Left lung (tissue), 10 donors: ENCODE measurements around the gene SPEF2. TPM values are rescaled to one million over a fixed set of nuclear protein-coding genes. Genes with fewer than 3 reads are reported as not detected.

ENCODE experiments used
- ATAC-seq: fragments of 200-7000 bp; cut with Tn5 transposase; one replicate; pipeline ENCODE4 v1.9.1; 2020; ENCODE audit warnings: moderate library complexity
- DNase-seq, 4 donors: peaks; one replicate each; pipeline ENCODE4 v3.0.0-alpha.2; 2013 to 2020
- H3K27ac ChIP-seq, 2 donors: fragments of 200-600 bp; sonication (generic) in 1 of 2; one replicate each; pipeline versions ENCODE4 v1.5.0 to v1.8.0; 2020 to 2021
- H3K27me3 ChIP-seq, 2 donors: fragments of 200-600 bp; sonication (generic) in 1 of 2; one replicate each; pipeline versions ENCODE4 v1.5.0 to v1.8.0; 2020 to 2021
- H3K36me3 ChIP-seq, 2 donors: fragments of 200-600 bp; sonication (generic) in 1 of 2; one replicate each; pipeline versions ENCODE4 v1.5.0 to v1.8.0; 2020 to 2021
- H3K4me1 ChIP-seq, 2 donors: fragments of 200-600 bp; one replicate each; pipeline ENCODE4 v1.8.0; 2021
- H3K4me3 ChIP-seq, 2 donors: fragments of 200-600 bp; sonication (generic) in 1 of 2; one replicate each; pipeline versions ENCODE4 v1.5.0 to v1.8.0; 2020 to 2021; ENCODE audit warnings: mild to moderate bottlenecking in 1 of 2
- H3K9me3 ChIP-seq, 2 donors: fragments of 200-600 bp; sonication (generic) in 1 of 2; one replicate each; pipeline versions ENCODE4 v1.5.0 to v1.8.0; 2020 to 2021
- intact Hi-C, 2 donors: fragments of 100-400 bp; cut with DNase I; formaldehyde crosslinking; loops; one replicate each; pipeline versions ENCODE4 v1.11.2 to v1.14.2; 2022
- polyA plus RNA-seq, 6 donors: library from polyadenylated mRNA; unstranded; fragments of 120-200 nt; gene quantifications; one replicate each; pipeline ENCODE4 v1.2.1, GENCODE V29; 2013; ENCODE audit not compliant: insufficient read length in 6 of 6
- total RNA-seq, 2 donors: library from RNA; stranded (reverse); fragmentation: NEBNext Ultra II Directional; extraction: Animal tissue kit (Norgen Biotek cat#: 25700); gene quantifications; one replicate each; pipeline ENCODE4 v1.2.1, GENCODE V29; 2021
- TF ChIP-seq, protein P1 (sequence below), 2 donors: fragments of 200-600 bp; sonication (generic) in 1 of 2; IDR thresholded peaks; one replicate each; pipeline versions ENCODE4 v1.5.0 to v1.8.0; 2021; ENCODE audit warnings: antibody characterized with exemption in 2 of 2
- donor health status: DM: no; HTN: yes; CAD: no.
- donor health status: DM: no; HTN: no; CAD: no.

Gene SPEF2
- total and polyA plus RNA-seq, 8 donors = 5.8 to 51.5 (median 43.0) TPM

- Histone ChIP-seq H3K27me3 (no peaks in the 10 kb centered on the region), H3K36me3 (no peaks in the 10 kb centered on the region), H3K4me3 (no peak overlapping the region), H3K27ac (no peak overlapping the region), H3K4me1 (no peaks in the 10 kb centered on the region), H3K9me3 (no peaks in the 10 kb centered on the region)
- ATAC-seq = no peak
- TF ChIP-seq, protein P1, sequence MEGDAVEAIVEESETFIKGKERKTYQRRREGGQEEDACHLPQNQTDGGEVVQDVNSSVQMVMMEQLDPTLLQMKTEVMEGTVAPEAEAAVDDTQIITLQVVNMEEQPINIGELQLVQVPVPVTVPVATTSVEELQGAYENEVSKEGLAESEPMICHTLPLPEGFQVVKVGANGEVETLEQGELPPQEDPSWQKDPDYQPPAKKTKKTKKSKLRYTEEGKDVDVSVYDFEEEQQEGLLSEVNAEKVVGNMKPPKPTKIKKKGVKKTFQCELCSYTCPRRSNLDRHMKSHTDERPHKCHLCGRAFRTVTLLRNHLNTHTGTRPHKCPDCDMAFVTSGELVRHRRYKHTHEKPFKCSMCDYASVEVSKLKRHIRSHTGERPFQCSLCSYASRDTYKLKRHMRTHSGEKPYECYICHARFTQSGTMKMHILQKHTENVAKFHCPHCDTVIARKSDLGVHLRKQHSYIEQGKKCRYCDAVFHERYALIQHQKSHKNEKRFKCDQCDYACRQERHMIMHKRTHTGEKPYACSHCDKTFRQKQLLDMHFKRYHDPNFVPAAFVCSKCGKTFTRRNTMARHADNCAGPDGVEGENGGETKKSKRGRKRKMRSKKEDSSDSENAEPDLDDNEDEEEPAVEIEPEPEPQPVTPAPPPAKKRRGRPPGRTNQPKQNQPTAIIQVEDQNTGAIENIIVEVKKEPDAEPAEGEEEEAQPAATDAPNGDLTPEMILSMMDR (IDR thresholded peaks at IDR 0.05) = no peak
- DNase-seq = no peak
- intact Hi-C loops = no loop called here
Observed at GRCh38 chr5:35771300-35771699, 153.6 kb downstream of the SPEF2 start.

DNA sequence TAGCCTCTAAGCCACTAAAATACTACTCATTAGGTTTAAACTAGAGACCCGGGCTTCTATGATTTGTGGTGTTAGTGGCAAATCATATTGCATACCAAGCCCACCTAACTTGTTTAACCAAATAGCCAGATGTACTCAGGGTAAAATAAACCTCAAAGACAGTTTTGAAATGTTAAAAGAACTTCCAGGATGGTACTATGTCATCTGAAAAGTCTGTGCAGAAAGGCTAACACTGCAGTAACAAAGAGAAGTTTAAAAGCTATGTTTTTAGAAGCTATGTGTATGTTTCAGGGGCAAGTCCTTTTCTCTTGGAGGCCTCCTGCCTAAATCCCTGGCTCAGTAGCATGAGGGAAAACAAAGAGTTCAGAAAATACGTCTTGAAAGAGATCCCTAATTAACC is 154.2 kb downstream of the SPEF2 start:
- Histone ChIP-seq H3K27me3 (no peaks in the 10 kb centered on the region), H3K9me3 (no peaks in the 10 kb centered on the region), H3K36me3 (no peaks in the 10 kb centered on the region), H3K4me1 (no peaks in the 10 kb centered on the region), H3K27ac (no peak overlapping the region), H3K4me3 (no peak overlapping the region)
- DNase-seq (no peak), ATAC-seq (no peak)
- TF ChIP-seq, protein P1 (IDR thresholded peaks at IDR 0.05) = no peak
- intact Hi-C loops = no loop called here

GRCh38 chr5:35773967-35774366 is 156.3 kb downstream of the SPEF2 start:
- Histone ChIP-seq H3K36me3 (no peaks in the 10 kb centered on the region), H3K27me3 (no peaks in the 10 kb centered on the region), H3K4me3 (no peak overlapping the region), H3K9me3 (no peaks in the 10 kb centered on the region), H3K27ac (no peak overlapping the region), H3K4me1 (no peaks in the 10 kb centered on the region)
- no peak for DNase-seq
- ATAC-seq = no peak
- TF ChIP-seq, protein P1 (IDR thresholded peaks at IDR 0.05) = no peak
- intact Hi-C loops = no loop called here

- peaks cover 5 to 11% of the 10 kb centered on the region in 2 donors for H3K4me1 ChIP-seq
- no peaks in the 10 kb centered on the region for H3K36me3 ChIP-seq
- ATAC-seq (no peak), DNase-seq (peak in 1 of 4 donors; percentile 10)
- no peaks in the 10 kb centered on the region for H3K9me3 ChIP-seq
- no peak overlapping the region for H3K4me3 ChIP-seq
- no peaks in the 10 kb centered on the region for H3K27me3 ChIP-seq
- no peak overlapping the region for H3K27ac ChIP-seq
- TF ChIP-seq, protein P1 (IDR thresholded peaks at IDR 0.05) = no peak
- intact Hi-C loops = loop anchor here in 1 of 2 donors (5.0 kb wide), 1 partner anchor 146 kb away; no protein-coding TSS in a partner anchor
Observed at GRCh38 chr5:35776757-35777156, 159.1 kb downstream of the SPEF2 start.

DNA sequence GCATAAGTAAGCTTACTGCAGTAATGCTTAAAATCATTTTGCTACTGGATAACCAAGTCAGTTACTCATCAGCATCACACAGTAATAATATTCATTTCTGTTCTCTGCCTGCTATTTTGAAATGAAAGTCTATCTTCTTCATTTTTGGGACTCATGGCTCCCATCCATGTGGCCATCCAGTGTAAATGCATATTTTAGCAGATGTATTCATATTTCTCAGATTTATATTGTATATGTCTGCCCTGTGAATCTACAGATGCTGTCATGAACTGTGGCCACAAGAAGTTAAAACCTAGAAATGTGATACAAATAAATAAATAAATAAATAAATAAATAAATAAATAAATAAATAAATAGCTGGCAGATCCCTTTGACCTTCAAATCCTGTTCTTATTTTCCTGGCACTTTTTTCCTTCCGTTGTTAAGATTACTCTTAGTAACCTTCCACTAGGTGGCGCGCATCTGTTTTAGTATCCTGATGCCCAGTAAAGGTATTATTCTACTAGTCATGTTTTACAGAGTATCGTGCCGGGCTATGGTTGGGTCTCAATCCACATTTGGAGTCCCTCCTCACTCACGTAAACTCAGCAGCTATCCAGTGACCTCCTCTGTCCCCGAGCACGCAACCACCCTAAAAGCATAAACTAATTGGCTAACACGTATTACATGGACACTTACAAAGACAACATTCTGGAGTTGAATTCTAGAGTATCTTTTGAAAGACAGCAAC is 159.9 kb downstream of the SPEF2 start:
- Histone ChIP-seq H3K4me1 (peaks cover 5 to 11% of the 10 kb centered on the region in 2 donors), H3K9me3 (no peaks in the 10 kb centered on the region), H3K4me3 (no peak overlapping the region), H3K27ac (no peak overlapping the region), H3K36me3 (no peaks in the 10 kb centered on the region), H3K27me3 (no peaks in the 10 kb centered on the region)
- intact Hi-C loops = loop anchor here in 1 of 2 donors (5.0 kb wide), 1 partner anchor 145 kb away; no protein-coding TSS in a partner anchor
- DNase-seq (peak in 3 of 4 donors; percentile 24 to 68 (median 67)), ATAC-seq (peak; percentile 78)
- TF ChIP-seq, protein P1 (IDR thresholded peaks at IDR 0.05) = peak; percentile 40 to 44
